Tibial artery (tissue), 4 donors: Measurements from ENCODE around the gene EGF.

Experiments used
- DNase-seq, 2 donors: peaks; one replicate each; pipeline ENCODE4 v3.0.0-alpha.2; 2019
- H3K27ac ChIP-seq, 2 donors: fragments of 200-600 bp; sonication (generic) in 1 of 2; 1 replicate in 1 of 2; 2 replicates in 1 of 2; pipeline ENCODE4 v1.5.1; 2018 to 2019; ENCODE audit warnings: mild to moderate bottlenecking in 1 of 2
- H3K27me3 ChIP-seq, 2 donors: fragments of 200-600 bp; sonication (generic) in 1 of 2; one replicate each; pipeline versions ENCODE4 v1.5.1 to v1.6.0; 2016 to 2019
- H3K36me3 ChIP-seq, 3 donors: fragments of 200-600 bp; sonication (generic) in 2 of 3; one replicate each; pipeline ENCODE4 v1.5.1; 2016 to 2019; ENCODE audit warnings: mild to moderate bottlenecking in 2 of 3
- H3K4me1 ChIP-seq, 4 donors: fragments of 200-600 bp; sonication (generic) in 2 of 4; 1 replicate in 3 of 4; 2 replicates in 1 of 4; pipeline ENCODE4 v1.5.1; 2016 to 2019
- H3K4me3 ChIP-seq, 2 donors: fragments of 200-600 bp; sonication (generic) in 1 of 2; 1 replicate in 1 of 2; 2 replicates in 1 of 2; pipeline ENCODE4 v1.5.1; 2018 to 2019; ENCODE audit warnings: mild to moderate bottlenecking in 2 of 2
- H3K9me3 ChIP-seq, 3 donors: fragments of 200-600 bp; sonication (generic) in 1 of 3; one replicate each; pipeline ENCODE4 v1.5.1; 2016 to 2019
- CTCF ChIP-seq, 2 experiments: fragments of 200-600 bp in 1 of 2; fragments of 450-650 bp in 1 of 2; IDR thresholded peaks; one replicate each; pipeline ENCODE4 v1.5.1; 2017 to 2019; ENCODE audit warnings: antibody characterized with exemption in 2 of 2, mild to moderate bottlenecking in 1 of 2, moderate library complexity in 1 of 2
- intact Hi-C: fragments of 100-400 bp; cut with DNase I; formaldehyde crosslinking; loops from one replicate; pipeline ENCODE4 v1.15.0; 2023; ENCODE audit warnings: low total_unique reads

The EGF gene

GRCh38 chr4:109879081-109879480, 33.6 kb upstream of the EGF start:
- intact Hi-C loops: no loop called here
- Histone ChIP-seq H3K4me1 (no peaks in the 10 kb centered on the region), H3K4me3 (no peak overlapping the region), H3K36me3 (no peaks in the 10 kb centered on the region), H3K27me3 (no peaks in the 10 kb centered on the region), H3K27ac (no peak overlapping the region), H3K9me3 (peaks cover 0 to 5% (median 0%) of the 10 kb centered on the region in 3 donors)
- no peak for DNase-seq
- no peak for TF ChIP-seq CTCF (IDR thresholded peaks at IDR 0.05)

- intact Hi-C loops: no loop called here
- no peaks in the 10 kb centered on the region for H3K27me3 ChIP-seq
- TF ChIP-seq CTCF (IDR thresholded peaks at IDR 0.05): no peak
- no peak overlapping the region for H3K4me3 ChIP-seq
- H3K36me3 ChIP-seq: no peaks in the 10 kb centered on the region
- no peak for DNase-seq
- no peaks in the 10 kb centered on the region for H3K9me3 ChIP-seq
- H3K27ac ChIP-seq: no peak overlapping the region
- no peaks in the 10 kb centered on the region for H3K4me1 ChIP-seq
These were observed 32.9 kb upstream of the EGF start for GRCh38 chr4:109879636-109880314.

GRCh38 chr4:109886303-109886702, 26.4 kb upstream of the EGF start:
- no peaks in the 10 kb centered on the region for H3K27me3 ChIP-seq
- no peak overlapping the region for H3K4me3 ChIP-seq
- no peak for TF ChIP-seq CTCF (IDR thresholded peaks at IDR 0.05)
- intact Hi-C loops: no loop called here
- no peaks in the 10 kb centered on the region for H3K36me3 ChIP-seq
- H3K4me1 ChIP-seq: no peaks in the 10 kb centered on the region
- no peak overlapping the region for H3K27ac ChIP-seq
- no peaks in the 10 kb centered on the region for H3K9me3 ChIP-seq
- DNase-seq: no peak

GRCh38 chr4:109887071-109887470, 25.6 kb upstream of the EGF start:
- no peaks in the 10 kb centered on the region for H3K4me1 ChIP-seq
- no peak for TF ChIP-seq CTCF (IDR thresholded peaks at IDR 0.05)
- DNase-seq: no peak
- no peak overlapping the region for H3K4me3 ChIP-seq
- no peaks in the 10 kb centered on the region for H3K36me3 ChIP-seq
- intact Hi-C loops: no loop called here
- no peaks in the 10 kb centered on the region for H3K9me3 ChIP-seq
- no peaks in the 10 kb centered on the region for H3K27me3 ChIP-seq
- H3K27ac ChIP-seq: no peak overlapping the region

- intact Hi-C loops: no loop called here
- no peak for TF ChIP-seq CTCF (IDR thresholded peaks at IDR 0.05)
- H3K27ac ChIP-seq: no peak overlapping the region
- no peaks in the 10 kb centered on the region for H3K27me3 ChIP-seq
- no peaks in the 10 kb centered on the region for H3K9me3 ChIP-seq
- no peak overlapping the region for H3K4me3 ChIP-seq
- H3K4me1 ChIP-seq: no peaks in the 10 kb centered on the region
- DNase-seq: no peak
- no peaks in the 10 kb centered on the region for H3K36me3 ChIP-seq
These were observed 22.6 kb upstream of the EGF start for GRCh38 chr4:109890076-109890475.
